ENCODE data around the gene FAM3A.
"Not testable (repeated sequence)": the region's sequence is repeated elsewhere in the genome, so short reads cannot be mapped to it uniquely, and the experiment has no call there.

The FAM3A gene

DNA sequence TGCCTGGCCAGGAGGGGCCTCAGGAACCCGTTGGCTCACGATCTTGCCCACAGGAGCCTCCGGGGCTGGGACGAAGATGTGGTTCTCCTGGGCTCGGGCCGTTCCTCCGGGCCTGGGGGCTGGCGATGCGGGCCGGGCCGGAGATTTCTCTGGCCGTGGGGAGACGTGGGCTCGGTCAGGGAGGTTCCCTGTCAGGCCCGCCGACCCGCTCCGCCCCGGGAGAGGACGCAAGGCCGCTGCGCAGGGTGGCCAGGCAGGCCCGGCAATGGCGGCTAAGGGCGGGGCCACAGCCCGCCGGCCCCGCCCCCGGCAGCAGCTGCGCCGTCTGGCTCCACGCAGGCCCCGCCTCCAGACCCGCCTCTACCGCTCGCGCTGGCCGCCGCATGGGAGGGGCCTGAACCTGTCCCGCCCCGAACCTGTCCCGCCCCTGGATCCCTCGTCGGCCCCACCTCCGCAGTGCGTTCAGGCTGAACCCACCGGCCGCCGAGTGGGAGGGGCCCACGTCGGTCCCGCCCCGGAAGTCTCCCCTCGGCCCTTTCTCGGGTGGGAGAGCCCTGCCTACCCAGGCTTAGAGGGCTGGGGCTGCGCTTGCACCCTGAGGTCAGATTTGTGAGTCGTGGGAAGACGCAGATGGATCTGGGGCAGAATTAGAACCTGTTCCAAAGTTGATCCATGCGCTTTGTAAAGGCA is at the start of gene FAM3A:
TSS of gene FAM3A (minus strand) at position 267 of the 690 bp plus-strand sequence. CDS start 460 bp downstream, outside the sequence.
- FAIRE-seq = peak; percentile 92

DNA sequence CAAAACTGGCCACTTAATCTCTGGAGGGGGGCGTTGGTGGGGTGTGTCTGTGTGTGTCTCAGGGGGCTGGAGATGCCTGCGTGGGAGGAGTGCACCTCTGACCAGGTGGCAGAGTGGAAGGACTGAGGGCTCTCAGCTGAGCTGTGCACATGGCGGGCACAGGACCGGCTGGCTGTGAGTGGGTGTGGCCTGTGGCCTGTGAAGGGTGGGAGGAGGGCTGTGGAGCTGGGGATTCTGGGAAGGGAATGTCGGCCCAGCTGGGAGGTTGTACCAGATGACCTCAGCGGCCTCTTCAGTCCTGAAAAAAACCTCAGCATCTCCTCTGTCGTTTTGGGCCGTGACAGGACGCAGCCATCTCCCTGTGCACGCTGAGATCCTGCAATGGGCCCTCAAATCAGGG is 46.3 kb upstream of the FAM3A start:
- not testable (repeated sequence) for FAIRE-seq

DNA sequence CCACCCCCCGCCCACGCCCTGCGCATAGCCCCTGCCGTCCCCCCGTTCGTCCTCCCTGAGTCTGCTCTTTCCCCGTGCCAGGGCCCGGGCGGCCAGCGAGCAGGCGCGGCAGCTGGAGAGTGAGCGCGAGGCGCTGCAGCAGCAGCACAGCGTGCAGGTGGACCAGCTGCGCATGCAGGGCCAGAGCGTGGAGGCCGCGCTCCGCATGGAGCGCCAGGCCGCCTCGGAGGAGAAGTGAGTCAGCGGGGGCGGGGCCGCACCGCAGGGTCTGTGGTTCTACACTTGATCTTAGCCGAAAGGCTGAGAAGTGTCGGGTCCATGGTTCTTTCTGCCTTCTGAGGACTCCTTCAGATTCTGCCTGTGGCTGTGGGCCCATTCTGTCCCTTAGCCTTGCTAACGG is 44.3 kb upstream of the FAM3A start:
- FAIRE-seq = not testable (repeated sequence)

- not testable (repeated sequence) for FAIRE-seq
These were observed 42.9 kb upstream of the FAM3A start for GRCh38 chrX:154558896-154559295.

DNA sequence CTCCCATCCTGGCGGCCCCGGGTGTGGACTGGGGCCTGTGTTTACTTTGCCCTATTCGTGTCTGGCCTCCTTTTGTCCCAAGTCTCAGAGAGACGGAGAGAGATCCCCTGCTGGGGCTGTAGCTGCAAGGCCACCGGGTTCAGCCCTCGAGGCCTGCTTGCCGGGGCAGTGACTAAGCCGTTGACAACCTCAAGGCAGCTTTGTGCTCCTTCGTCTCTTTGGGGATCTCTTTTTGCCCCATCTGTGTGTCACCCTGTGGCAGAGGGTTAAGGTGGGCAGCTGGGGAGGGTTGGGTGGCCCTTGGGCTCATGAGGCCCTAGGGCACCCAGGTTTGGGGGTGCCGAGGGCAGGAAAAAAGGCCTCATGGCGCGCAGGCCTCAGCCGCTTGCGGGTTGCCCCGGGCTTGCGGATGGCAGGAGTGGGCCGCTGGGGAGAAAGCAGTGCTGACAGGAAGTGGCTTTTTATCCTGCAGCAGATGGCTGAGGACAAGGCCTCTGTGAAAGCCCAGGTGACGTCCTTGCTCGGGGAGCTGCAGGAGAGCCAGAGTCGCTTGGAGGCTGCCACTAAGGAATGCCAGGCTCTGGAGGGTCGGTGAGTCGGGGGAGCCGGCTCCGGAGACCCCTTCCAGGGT is 42.1 kb upstream of the FAM3A start:
- FAIRE-seq = not testable (repeated sequence)

- FAIRE-seq = not testable (repeated sequence)
These were observed 36.2 kb upstream of the FAM3A start for GRCh38 chrX:154552112-154552806.

DNA sequence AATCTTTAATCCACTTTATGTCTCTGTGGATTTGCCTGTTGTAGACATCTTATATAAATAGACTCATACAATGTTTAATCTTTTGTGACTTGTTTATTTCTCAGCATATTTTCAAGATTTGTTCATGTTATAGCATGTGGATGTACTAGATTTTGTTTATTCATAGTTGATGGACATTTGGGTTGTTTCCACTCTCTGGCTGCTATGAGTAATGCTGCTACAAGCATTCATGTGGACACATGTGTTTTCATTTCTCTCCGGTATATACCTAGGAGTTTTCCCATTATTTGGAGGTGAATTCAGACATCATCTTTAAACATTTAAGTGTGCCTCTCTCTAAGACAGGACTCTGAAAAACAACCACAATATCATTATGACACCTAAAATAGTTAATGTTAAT is 33.7 kb upstream of the FAM3A start:
- FAIRE-seq = no peak

GRCh38 chrX:154548028-154548316 is 31.9 kb upstream of the FAM3A start:
- no peak for FAIRE-seq

DNA sequence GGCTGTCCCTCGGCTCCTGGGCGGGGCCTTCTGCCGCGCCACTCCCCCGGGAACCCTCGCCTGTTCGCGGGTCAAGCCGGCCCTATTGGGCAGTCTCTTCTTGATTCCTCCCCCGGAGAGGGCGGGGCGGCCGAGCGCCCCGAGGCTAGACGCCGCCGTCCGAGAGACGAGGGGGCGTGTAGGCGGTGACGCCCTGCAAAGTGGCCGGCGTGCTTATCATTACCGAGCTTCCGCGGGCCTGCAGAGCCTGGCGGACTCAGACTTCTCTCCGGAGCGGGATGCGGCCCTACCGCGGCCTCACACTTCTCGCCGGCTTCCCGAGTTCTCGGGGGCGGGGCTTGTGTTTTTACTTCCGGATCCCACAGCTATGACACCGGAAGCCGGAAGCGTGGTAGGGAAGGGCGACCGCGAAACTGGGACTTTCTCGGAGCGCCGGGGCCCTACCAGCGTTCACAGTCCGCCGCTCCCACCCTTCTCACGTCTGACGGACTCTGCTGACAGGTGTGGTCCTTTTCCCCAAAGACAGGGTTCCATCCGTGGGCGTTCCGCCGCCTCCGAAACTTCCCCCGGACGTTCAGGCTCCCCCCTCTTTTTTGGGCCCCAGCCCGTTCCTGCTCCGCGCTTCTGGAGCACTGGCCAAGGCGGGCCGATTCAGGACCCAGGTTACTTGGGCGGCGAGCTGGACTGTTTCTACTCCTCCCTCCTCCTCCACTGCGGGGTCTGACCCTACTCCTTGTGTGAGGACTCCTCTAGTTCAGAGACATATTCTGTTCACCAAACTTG is 31.4 kb upstream of the FAM3A start, which contains the start of gene IKBKG:
TSS of gene IKBKG (plus strand) at position 376 of the 783 bp plus-strand sequence. CDS start 4,383 bp downstream, outside the sequence.
- peak; percentile 92 for FAIRE-seq

DNA sequence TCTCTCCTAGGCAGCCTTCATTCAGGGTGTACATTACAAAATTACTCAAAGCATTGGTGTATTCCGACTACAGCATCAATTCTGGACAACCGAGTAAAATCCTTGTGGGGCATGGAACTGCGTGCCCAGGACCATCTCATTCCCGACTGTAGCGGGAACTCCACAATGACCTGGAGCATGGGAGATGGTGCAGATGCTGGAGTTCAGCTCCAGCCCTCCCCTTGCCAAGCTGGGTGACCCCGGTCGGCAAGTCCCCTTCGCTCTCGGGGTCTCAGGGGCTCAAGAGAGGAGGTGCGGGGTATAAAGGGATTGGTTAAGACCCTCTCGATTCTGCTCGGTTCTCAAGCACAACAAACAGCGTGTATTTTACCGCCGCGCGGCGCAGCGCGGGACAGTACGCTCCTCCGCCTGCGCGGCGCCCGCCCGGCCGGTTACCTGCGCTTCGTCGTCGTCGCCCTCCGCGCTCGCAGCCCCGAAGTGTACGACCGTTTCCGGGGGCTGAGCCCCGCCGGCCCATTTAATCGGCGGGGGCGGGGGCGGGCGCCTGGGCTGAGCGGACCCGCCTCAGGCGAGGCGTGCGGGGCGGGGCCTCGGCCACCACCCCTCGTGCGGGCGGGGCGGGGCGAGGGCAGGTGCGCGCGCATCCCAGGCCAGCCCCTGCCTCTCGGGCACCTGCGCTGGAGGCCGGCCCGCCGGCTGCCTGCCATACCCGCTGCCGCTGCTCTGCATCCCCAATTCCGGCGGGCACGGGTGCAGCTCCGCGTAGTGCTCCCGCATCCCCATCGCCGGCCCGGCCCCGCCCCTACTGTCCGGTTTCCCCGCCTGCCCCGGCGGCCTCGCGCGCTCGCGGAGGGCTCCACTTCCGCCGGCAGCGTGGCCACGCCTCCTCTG is 30.6 kb upstream of the FAM3A start, which contains the start of gene G6PD:
TSS of gene G6PD (minus strand) at position 493 of the 891 bp plus-strand sequence. CDS start 691 bp downstream, outside the sequence.
- no peak for FAIRE-seq

- FAIRE-seq = no peak
These were observed 29.7 kb upstream of the FAM3A start for GRCh38 chrX:154545673-154546274.

- no peak for FAIRE-seq
These were observed 26.8 kb upstream of the FAM3A start for GRCh38 chrX:154542723-154543424.

DNA sequence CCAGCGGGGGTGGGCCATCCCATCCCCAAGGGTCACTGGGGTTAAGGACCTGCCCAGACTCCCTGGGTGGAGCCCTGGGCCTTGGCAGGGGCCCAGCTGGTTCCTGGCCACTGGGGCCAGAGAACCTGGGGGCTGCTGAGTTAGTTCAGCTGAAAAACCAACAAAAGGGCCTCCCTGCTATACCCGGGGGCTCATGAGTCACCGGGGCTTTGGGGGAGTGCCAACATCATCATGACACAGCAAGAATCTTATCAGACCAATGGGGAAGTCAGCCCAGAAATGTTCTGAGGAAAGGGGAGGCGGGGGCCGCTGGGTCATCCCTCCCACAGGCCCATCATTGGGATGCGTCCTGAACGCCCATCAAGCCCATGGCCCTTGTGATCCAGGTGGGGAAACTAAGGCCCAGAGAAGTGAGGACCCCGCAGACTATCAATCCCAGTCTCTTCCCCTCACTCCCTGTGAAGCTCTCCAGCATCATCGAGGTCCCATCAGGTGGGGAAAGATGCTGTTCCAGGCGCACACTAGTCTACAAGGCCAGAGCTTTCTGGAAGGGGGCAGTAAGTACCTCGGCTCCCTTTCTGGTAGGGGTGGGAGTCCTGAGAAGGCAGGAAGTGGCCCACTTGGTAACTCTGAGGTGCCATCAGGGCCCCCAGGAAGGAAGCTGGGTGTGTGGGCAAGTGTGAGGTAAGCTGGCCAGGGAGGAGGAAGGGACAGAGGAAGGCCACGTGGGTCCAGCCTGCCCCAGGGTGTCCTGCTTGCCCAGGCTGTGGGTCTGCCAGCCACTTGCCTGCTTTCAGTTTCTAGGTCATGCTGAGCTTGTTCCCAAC is 26.1 kb upstream of the FAM3A start:
- no peak for FAIRE-seq

DNA sequence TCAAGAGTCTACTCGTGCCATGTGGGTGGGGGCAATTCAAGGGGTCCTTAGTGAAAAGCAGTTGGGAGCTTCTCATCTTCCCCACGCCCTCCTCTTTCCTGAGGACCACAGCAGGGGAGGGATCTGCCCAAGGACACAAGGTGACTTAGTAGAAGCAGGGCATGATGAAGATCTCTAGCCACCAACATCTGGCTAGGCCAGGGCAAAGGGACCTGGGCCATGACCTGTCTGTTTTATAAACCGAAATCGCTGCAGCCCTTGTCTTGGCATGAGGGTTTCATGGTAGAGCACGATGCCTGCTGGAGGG is 25.5 kb upstream of the FAM3A start:
- FAIRE-seq = no peak

- FAIRE-seq = no peak
These were observed 25.0 kb upstream of the FAM3A start for GRCh38 chrX:154540897-154541535.

DNA sequence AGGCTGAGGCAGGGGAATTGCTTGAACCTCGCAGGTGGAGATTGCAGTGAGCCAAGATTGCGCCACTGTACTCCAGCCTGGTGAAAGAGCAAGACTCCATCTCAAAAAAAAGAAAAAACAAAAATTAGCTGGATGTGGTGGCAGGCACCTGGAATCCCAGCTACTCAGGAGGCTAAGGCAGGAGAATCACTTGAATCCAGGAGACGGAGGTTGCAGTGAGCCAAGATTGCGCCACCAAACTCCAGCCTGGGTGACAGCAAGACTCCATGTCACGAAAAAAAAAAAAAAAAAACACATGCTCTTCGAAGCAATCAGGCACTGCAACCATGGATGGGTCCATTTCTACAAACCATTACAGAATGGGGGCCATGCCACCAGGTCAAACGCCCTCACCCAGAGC is 24.3 kb upstream of the FAM3A start:
- FAIRE-seq = not testable (repeated sequence)

DNA sequence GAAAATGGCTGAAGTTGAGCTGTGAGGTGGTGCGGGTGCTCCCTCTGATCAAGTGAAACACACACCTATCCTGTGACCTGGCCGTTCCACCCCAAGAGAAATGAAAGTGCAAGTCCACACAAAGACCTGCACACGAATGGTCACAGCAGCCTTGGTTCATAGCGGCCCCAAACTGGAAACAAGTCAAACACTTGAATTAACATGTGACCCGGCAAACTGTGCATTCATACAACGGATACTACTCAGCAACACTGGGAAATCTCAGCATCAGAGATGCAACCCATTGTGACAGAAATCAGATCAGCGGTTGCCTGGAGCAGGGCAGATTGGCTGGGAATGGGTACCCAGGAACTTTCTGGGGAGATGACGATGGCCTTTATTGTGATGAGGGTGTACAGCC is 23.0 kb upstream of the FAM3A start:
- no peak for FAIRE-seq

- FAIRE-seq = no peak
These were observed 19.9 kb upstream of the FAM3A start for GRCh38 chrX:154535892-154536291.

- FAIRE-seq = peak; percentile 87
These were observed 18.7 kb upstream of the FAM3A start for GRCh38 chrX:154534526-154535322.

All from G401.6 (cell line).